Esophagus muscularis mucosa (tissue), 4 donors: ENCODE data around the gene RCBTB1. TPM values are rescaled to one million over a fixed set of nuclear protein-coding genes. Genes with fewer than 3 reads are reported as not detected.

Experiments
- DNase-seq: peaks from one replicate; pipeline ENCODE4 v3.0.0-alpha.2; 2017; ENCODE audit errors: extremely low spot score
- H3K27ac ChIP-seq, 4 donors: fragments of 200-600 bp; sonication (generic); replicated peaks in 1 of 4; 1 replicate in 3 of 4; 2 replicates in 1 of 4; pipeline ENCODE4 v1.5.1; 2016 to 2019; ENCODE audit warnings: mild to moderate bottlenecking in 1 of 4
- H3K27me3 ChIP-seq, 4 donors: fragments of 200-600 bp; sonication (generic); one replicate each; pipeline versions ENCODE4 v1.5.1 to v1.6.0; 2016 to 2019
- H3K36me3 ChIP-seq, 4 donors: fragments of 200-600 bp; sonication (generic); one replicate each; pipeline ENCODE4 v1.5.1; 2016 to 2019
- H3K4me1 ChIP-seq, 4 donors: fragments of 200-600 bp; sonication (generic); one replicate each; pipeline ENCODE4 v1.5.1; 2016 to 2019
- H3K4me3 ChIP-seq, 4 donors: fragments of 200-600 bp; sonication (generic); 1 replicate in 2 of 4; 2 replicates in 2 of 4; pipeline ENCODE4 v1.5.1; 2016 to 2019; ENCODE audit warnings: mild to moderate bottlenecking in 4 of 4, moderate library complexity in 1 of 4
- H3K9me3 ChIP-seq, 4 donors: fragments of 200-600 bp; sonication (generic); 1 replicate in 3 of 4; 2 replicates in 1 of 4; pipeline ENCODE4 v1.5.1; 2016 to 2019
- EP300 ChIP-seq: sonication (generic); formaldehyde crosslinking; IDR thresholded peaks from one replicate; pipeline ENCODE4 v1.6.1; 2017; ENCODE audit warnings: antibody characterized with exemption
- POLR2A ChIP-seq: fragments of 450-650 bp; IDR thresholded peaks from one replicate; pipeline ENCODE4 v1.6.1; 2017; ENCODE audit warnings: antibody characterized with exemption, moderate library complexity, mild to moderate bottlenecking, low read depth
- POLR2AphosphoS5 ChIP-seq, 2 donors: sonication (generic); formaldehyde crosslinking; IDR thresholded peaks; one replicate each; pipeline ENCODE4 v1.6.1; 2017; ENCODE audit warnings: antibody characterized with exemption in 2 of 2
- WGBS: methylation state at CpG from one replicate; pipeline ENCODE4 v1.1.5; 2018; 5-methylcytosine and 5-hydroxymethylcytosine counted together
- intact Hi-C: fragments of 100-400 bp; cut with DNase I; formaldehyde crosslinking; loops from one replicate; pipeline ENCODE4 v1.15.1; 2023
- total RNA-seq, 4 donors: library from RNA; depleted of rRNA; stranded (reverse); fragments of >200 nt; gene quantifications; one replicate each; pipeline versions ENCODE4 v1.1.0 to v1.2.1, GENCODE V29; 2016
- TF ChIP-seq, protein P1 (sequence below), 3 experiments: fragments of 200-600 bp in 2 of 3; fragments of 450-650 bp in 1 of 3; sonication (generic) in 2 of 3; IDR thresholded peaks; one replicate each; pipeline ENCODE4 v1.5.1; 2017 to 2019; ENCODE audit warnings: antibody characterized with exemption in 3 of 3, mild to moderate bottlenecking in 2 of 3, moderate library complexity in 1 of 3

The RCBTB1 gene
- total RNA-seq, 4 donors from 2014 or later, result 11.1 to 14.7 (median 12.3) TPM

DNA sequence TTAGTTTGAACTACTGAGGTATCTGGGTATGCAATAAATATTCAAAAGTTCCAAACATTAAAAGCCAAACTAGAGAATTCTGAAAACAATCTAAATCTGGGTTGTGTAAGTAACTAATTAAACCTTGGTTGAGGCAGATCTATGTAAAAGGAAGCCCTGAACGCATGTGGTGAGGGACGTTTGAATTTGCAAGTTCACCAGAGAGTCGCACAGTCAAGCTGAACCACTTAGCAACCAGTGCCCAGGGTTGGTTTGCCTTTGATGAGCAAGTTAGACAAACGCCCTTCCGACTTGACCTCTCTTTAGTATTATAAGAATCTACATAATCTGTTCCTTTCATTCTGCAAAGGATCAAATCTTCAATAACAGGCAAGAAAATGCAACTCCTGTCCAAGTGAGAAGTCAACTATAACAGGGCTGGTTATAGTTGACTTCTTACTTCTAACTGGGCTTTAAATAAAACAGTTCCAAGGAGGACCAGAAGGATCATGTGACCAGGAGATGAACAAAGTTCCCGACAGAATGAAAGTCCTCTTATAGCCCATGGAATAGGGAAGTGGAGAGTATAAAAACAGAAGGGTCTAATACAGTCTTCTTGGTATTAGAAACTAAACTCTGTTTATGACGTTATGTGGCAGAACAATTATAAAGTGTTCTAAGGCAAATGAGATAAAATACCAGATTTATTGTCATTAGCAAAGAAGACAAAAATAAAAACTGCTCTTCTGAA, 49.0 kb downstream of the RCBTB1 start:
- no peak for DNase-seq
- intact Hi-C loops, result no loop called here
- peaks cover 0 to 8% (median 5%) of the 10 kb centered on the region in 4 donors for H3K4me1 ChIP-seq
- TF ChIP-seq, protein P1, sequence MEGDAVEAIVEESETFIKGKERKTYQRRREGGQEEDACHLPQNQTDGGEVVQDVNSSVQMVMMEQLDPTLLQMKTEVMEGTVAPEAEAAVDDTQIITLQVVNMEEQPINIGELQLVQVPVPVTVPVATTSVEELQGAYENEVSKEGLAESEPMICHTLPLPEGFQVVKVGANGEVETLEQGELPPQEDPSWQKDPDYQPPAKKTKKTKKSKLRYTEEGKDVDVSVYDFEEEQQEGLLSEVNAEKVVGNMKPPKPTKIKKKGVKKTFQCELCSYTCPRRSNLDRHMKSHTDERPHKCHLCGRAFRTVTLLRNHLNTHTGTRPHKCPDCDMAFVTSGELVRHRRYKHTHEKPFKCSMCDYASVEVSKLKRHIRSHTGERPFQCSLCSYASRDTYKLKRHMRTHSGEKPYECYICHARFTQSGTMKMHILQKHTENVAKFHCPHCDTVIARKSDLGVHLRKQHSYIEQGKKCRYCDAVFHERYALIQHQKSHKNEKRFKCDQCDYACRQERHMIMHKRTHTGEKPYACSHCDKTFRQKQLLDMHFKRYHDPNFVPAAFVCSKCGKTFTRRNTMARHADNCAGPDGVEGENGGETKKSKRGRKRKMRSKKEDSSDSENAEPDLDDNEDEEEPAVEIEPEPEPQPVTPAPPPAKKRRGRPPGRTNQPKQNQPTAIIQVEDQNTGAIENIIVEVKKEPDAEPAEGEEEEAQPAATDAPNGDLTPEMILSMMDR (IDR thresholded peaks at IDR 0.05), result no peak
- no peak for TF ChIP-seq EP300
- no peak for TF ChIP-seq POLR2AphosphoS5 (IDR thresholded peaks at IDR 0.05)
- TF ChIP-seq POLR2A, result no peak
- no peaks in the 10 kb centered on the region for H3K9me3 ChIP-seq
- H3K36me3 ChIP-seq, result peaks cover 12 to 29% (median 24%) of the 10 kb centered on the region in 4 donors
- 73% methylated on average over 7 of the region's 7 CpGs for WGBS
- H3K4me3 ChIP-seq, result no peak overlapping the region
- H3K27ac ChIP-seq, result no peak overlapping the region
- no peaks in the 10 kb centered on the region for H3K27me3 ChIP-seq

DNA sequence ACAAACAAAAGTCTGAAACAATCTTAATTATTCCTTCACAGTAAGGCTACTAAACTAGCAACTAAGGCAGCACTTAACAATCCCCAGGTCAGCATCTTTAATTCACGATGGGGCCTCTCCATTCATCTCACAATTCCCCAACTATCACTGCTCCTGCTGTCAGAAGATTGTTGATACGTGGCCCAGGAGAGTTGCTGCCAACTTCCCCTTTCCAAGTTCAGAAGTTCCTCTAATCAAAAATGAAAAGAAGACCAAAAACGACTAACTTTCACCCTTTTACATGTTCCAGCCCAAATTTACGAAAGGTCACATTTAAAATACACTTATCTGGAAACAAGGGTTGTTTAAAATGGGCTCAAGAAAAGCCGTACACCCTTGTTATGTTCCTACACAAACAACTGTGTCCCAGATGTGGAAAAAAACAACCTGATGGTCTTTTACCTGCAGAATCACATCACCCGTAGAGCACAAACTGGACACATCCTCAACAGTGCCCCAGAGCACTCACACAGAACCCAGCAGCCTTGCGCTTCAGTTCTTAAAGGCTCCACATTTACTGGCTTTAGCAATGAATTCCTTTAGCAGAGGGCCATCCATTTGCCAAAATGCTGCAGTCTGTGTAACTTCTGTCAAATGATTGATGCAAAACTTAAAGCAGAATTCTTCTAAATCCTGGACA, 51.6 kb downstream of the RCBTB1 start:
- intact Hi-C loops, result no loop called here
- no peak for DNase-seq
- TF ChIP-seq EP300 (no peak), POLR2A (no peak), POLR2AphosphoS5 (IDR thresholded peaks at IDR 0.05) (no peak)
- TF ChIP-seq, protein P1 (IDR thresholded peaks at IDR 0.05), result no peak

DNA sequence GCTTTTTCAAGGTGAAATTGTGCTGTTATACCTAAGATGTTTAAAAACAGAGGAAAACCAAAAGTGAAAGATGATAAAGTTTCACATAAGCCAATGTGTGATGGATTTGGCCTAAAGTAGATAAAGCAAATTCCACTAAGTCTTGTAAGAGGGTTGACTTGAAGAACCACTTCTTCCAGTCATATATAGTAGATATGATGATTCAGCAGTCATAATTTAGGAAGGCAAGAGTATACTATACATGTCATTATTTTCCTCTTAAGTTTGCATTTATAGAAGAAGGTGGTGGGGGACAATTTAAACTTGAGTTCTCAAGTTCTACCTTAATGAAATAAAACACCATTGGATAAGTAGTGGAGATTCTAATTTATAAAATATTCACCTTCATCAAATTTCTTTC, 52.3 kb downstream of the RCBTB1 start:
- TF ChIP-seq POLR2A, result no peak
- TF ChIP-seq, protein P1 (IDR thresholded peaks at IDR 0.05), result no peak
- no peak for TF ChIP-seq POLR2AphosphoS5 (IDR thresholded peaks at IDR 0.05)
- no peak for TF ChIP-seq EP300
- Histone ChIP-seq H3K4me3 (no peak overlapping the region), H3K27ac (no peak overlapping the region), H3K4me1 (no peaks in the 10 kb centered on the region), H3K36me3 (peaks cover 0 to 28% (median 11%) of the 10 kb centered on the region in 4 donors), H3K9me3 (no peaks in the 10 kb centered on the region), H3K27me3 (no peaks in the 10 kb centered on the region)
- intact Hi-C loops, result no loop called here
- DNase-seq, result no peak

More for the DNA sequence above, 51.6 kb downstream of the RCBTB1 start:
- no peaks in the 10 kb centered on the region for H3K4me1 ChIP-seq
- H3K27ac ChIP-seq, result no peak overlapping the region
- no peaks in the 10 kb centered on the region for H3K9me3 ChIP-seq
- peaks cover 0 to 21% (median 9%) of the 10 kb centered on the region in 4 donors for H3K36me3 ChIP-seq
- no peaks in the 10 kb centered on the region for H3K27me3 ChIP-seq
- 76% methylated on average over 7 of the region's 7 CpGs for WGBS
- H3K4me3 ChIP-seq, result no peak overlapping the region

DNA sequence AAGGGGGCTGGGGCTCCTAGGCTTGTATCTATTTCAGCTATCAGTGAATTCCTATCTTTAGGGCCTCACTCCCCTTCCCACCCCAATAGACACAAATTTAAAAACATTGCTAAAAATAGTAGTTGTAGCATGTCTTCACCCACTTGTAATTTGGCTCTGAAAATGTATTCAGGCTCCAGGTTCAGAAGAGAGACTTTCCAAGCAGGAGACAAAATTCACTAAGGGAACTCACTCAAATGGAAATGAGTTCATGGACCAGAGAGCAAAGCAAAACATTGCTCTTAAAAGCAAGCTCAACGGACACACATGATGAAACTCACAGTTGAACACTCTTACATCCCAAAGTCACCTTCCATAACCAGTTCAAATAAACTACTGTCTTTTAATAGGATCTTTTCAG, 52.8 kb downstream of the RCBTB1 start:
- Histone ChIP-seq H3K4me1 (no peaks in the 10 kb centered on the region), H3K4me3 (no peak overlapping the region), H3K9me3 (no peaks in the 10 kb centered on the region), H3K27ac (no peak overlapping the region), H3K36me3 (peaks cover 0 to 32% (median 12%) of the 10 kb centered on the region in 4 donors), H3K27me3 (no peaks in the 10 kb centered on the region)
- 89% methylated on average over 1 of the region's 1 CpG for WGBS
- intact Hi-C loops, result no loop called here
- DNase-seq, result no peak
- TF ChIP-seq POLR2A, result no peak
- no peak for TF ChIP-seq POLR2AphosphoS5 (IDR thresholded peaks at IDR 0.05)
- no peak for TF ChIP-seq EP300
- TF ChIP-seq, protein P1 (IDR thresholded peaks at IDR 0.05), result no peak
